Endothelial cell (in vitro differentiated cells): ENCODE measurements around the gene S100A12. TPM values are rescaled to one million over a fixed set of nuclear protein-coding genes. Genes with fewer than 3 reads are reported as not detected.

Experiments
- DNase-seq: peaks from one replicate; pipeline ENCODE4 v3.0.0; 2021; ENCODE audit warnings: low spot score
- H3K27ac Mint-ChIP-seq: one replicate; pipeline ENCODE4 v1.8.0; 2021; ENCODE audit warnings: mixed read lengths, inconsistent platforms; ENCODE audit not compliant: unreplicated experiment
- H3K27me3 Mint-ChIP-seq: one replicate; pipeline ENCODE4 v1.8.0; 2021; ENCODE audit warnings: mild to moderate bottlenecking, moderate library complexity, mixed read lengths, inconsistent platforms; ENCODE audit not compliant: unreplicated experiment
- H3K36me3 Mint-ChIP-seq: one replicate; pipeline ENCODE4 v1.8.0; 2021; ENCODE audit warnings: mild to moderate bottlenecking, low read depth, mixed read lengths, inconsistent platforms; ENCODE audit not compliant: unreplicated experiment
- H3K4me1 Mint-ChIP-seq: one replicate; pipeline ENCODE4 v1.8.0; 2021; ENCODE audit warnings: mild to moderate bottlenecking, mixed read lengths, inconsistent platforms; ENCODE audit not compliant: unreplicated experiment
- H3K4me3 Mint-ChIP-seq: one replicate; pipeline ENCODE4 v1.8.0; 2021; ENCODE audit warnings: mild to moderate bottlenecking, mixed read lengths, inconsistent platforms; ENCODE audit not compliant: unreplicated experiment
- H3K9me3 Mint-ChIP-seq: one replicate; pipeline ENCODE4 v1.8.0; 2021; ENCODE audit warnings: mixed read lengths, inconsistent platforms; ENCODE audit not compliant: unreplicated experiment
- CTCF ChIP-seq: fragments of 200-600 bp; sonication (generic); IDR thresholded peaks from one replicate; pipeline ENCODE4 v1.5.0; 2021; ENCODE audit warnings: antibody characterized with exemption; ENCODE audit not compliant: unreplicated experiment
- total RNA-seq: library from RNA; stranded (reverse); fragmentation: NEBNext Ultra II Directional; extraction: Animal tissue kit (Norgen Biotek cat#: 25700); gene quantifications from one replicate; pipeline ENCODE4 v1.2.1, GENCODE V29; 2021; ENCODE audit not compliant: unreplicated experiment

The S100A12 gene
- total RNA-seq, 1 donor from 2014 or later = not detected

- Mint-ChIP-seq H3K4me3 (no peak overlapping the region), H3K9me3 (no peaks in the 10 kb centered on the region), H3K36me3 (no peaks in the 10 kb centered on the region), H3K27ac (no peak overlapping the region), H3K4me1 (peaks cover 40% of the 10 kb centered on the region), H3K27me3 (peaks cover 3% of the 10 kb centered on the region)
- no peak for TF ChIP-seq CTCF
- peak; percentile 50 for DNase-seq
Observed at GRCh38 chr1:153353226-153353947, 22.0 kb downstream of the S100A12 start.

GRCh38 chr1:153352523-153352922 lies 22.9 kb downstream of the S100A12 start:
- H3K27ac Mint-ChIP-seq = no peak overlapping the region
- no peaks in the 10 kb centered on the region for H3K9me3 Mint-ChIP-seq
- peaks cover 34% of the 10 kb centered on the region for H3K4me1 Mint-ChIP-seq
- peak; percentile 64 for DNase-seq
- TF ChIP-seq CTCF = peak; percentile 89
- H3K4me3 Mint-ChIP-seq = no peak overlapping the region
- H3K36me3 Mint-ChIP-seq = no peaks in the 10 kb centered on the region
- H3K27me3 Mint-ChIP-seq = peaks cover 3% of the 10 kb centered on the region

- Mint-ChIP-seq H3K36me3 (no peaks in the 10 kb centered on the region), H3K27me3 (peaks cover 1% of the 10 kb centered on the region), H3K4me3 (no peak overlapping the region), H3K27ac (peak overlapping the region; percentile 52), H3K4me1 (peaks cover 32% of the 10 kb centered on the region), H3K9me3 (no peaks in the 10 kb centered on the region)
- no peak for TF ChIP-seq CTCF
- DNase-seq = no peak
Observed at GRCh38 chr1:153350321-153350957, 25.0 kb downstream of the S100A12 start.

- Mint-ChIP-seq H3K27me3 (peaks cover 1% of the 10 kb centered on the region), H3K27ac (no peak overlapping the region)
- DNase-seq = peak; percentile 2
Observed at GRCh38 chr1:153349363-153350320, 25.8 kb downstream of the S100A12 start.

More at GRCh38 chr1:153349363-153350320, 25.8 kb downstream of the S100A12 start:
- Mint-ChIP-seq H3K9me3 (no peaks in the 10 kb centered on the region), H3K4me3 (no peak overlapping the region), H3K36me3 (no peaks in the 10 kb centered on the region), H3K4me1 (peaks cover 39% of the 10 kb centered on the region)
- TF ChIP-seq CTCF = no peak
